Hepatic stellate cell (primary cell): ENCODE measurements around the gene ADAMTS16.
A peak's percentile ranks its signal among the peaks of the same experiment; 100 is the strongest.

Source experiments
- DNase-seq: peaks from one replicate; pipeline ENCODE4 v3.0.0; 2011; ENCODE audit warnings: low spot score

Gene ADAMTS16

GRCh38 chr5:5234912-5235311, 94.8 kb downstream of the ADAMTS16 start:
- DNase-seq, result no peak

GRCh38 chr5:5235685-5236084, 95.6 kb downstream of the ADAMTS16 start:
- no peak for DNase-seq

GRCh38 chr5:5239191-5239590, 99.1 kb downstream of the ADAMTS16 start:
- DNase-seq, result no peak

GRCh38 chr5:5240234-5240633, 100.1 kb downstream of the ADAMTS16 start:
- DNase-seq, result no peak

GRCh38 chr5:5242056-5242455, 101.9 kb downstream of the ADAMTS16 start:
- DNase-seq, result no peak

- no peak for DNase-seq
These were observed 106.6 kb downstream of the ADAMTS16 start for GRCh38 chr5:5246736-5247135.

GRCh38 chr5:5250758-5251157, 110.6 kb downstream of the ADAMTS16 start:
- DNase-seq, result no peak

- no peak for DNase-seq
These were observed 112.0 kb downstream of the ADAMTS16 start for GRCh38 chr5:5252106-5252505.

GRCh38 chr5:5257353-5257752, 117.2 kb downstream of the ADAMTS16 start:
- DNase-seq, result no peak

GRCh38 chr5:5258564-5258963, 118.4 kb downstream of the ADAMTS16 start:
- DNase-seq, result no peak

- DNase-seq, result no peak
These were observed 124.6 kb downstream of the ADAMTS16 start for GRCh38 chr5:5264727-5265126.

GRCh38 chr5:5266297-5266696, 126.2 kb downstream of the ADAMTS16 start:
- no peak for DNase-seq

- no peak for DNase-seq
These were observed 130.0 kb downstream of the ADAMTS16 start for GRCh38 chr5:5270161-5270560.

GRCh38 chr5:5270958-5271785, 131.0 kb downstream of the ADAMTS16 start:
- DNase-seq, result peak; percentile 36

- DNase-seq, result no peak
These were observed 131.7 kb downstream of the ADAMTS16 start for GRCh38 chr5:5271786-5272321.

- no peak for DNase-seq
These were observed 133.3 kb downstream of the ADAMTS16 start for GRCh38 chr5:5273398-5273797.

- DNase-seq, result no peak
These were observed 133.8 kb downstream of the ADAMTS16 start for GRCh38 chr5:5273976-5274375.

- no peak for DNase-seq
These were observed 135.1 kb downstream of the ADAMTS16 start for GRCh38 chr5:5275211-5275610.

- DNase-seq, result no peak
These were observed 136.3 kb downstream of the ADAMTS16 start for GRCh38 chr5:5276430-5276829.

GRCh38 chr5:5276951-5277517, 136.9 kb downstream of the ADAMTS16 start:
- no peak for DNase-seq

- DNase-seq, result no peak
These were observed 138.2 kb downstream of the ADAMTS16 start for GRCh38 chr5:5278201-5278814.

- DNase-seq, result no peak
These were observed 138.8 kb downstream of the ADAMTS16 start for GRCh38 chr5:5278815-5279381.

GRCh38 chr5:5285906-5286305, 145.8 kb downstream of the ADAMTS16 start:
- DNase-seq, result no peak
